AG09319 (cell line): ENCODE results near the gene POLR3C.

Experiments
- DNase-seq: peaks from one replicate; pipeline ENCODE4 v3.0.0-alpha.2; 2010; ENCODE audit warnings: low read depth; ENCODE audit errors: extremely low read depth
- CTCF ChIP-seq: IDR thresholded peaks from 2 replicates; pipeline ENCODE4 v1.5.1; 2011; ENCODE audit warnings: low read depth, mild to moderate bottlenecking, inconsistent platforms, low read length, moderate library complexity

The POLR3C gene

GRCh38 chr1:145863282-145864018 is 39.5 kb downstream of the POLR3C start:
- no peak for DNase-seq
- no peak for TF ChIP-seq CTCF

- no peak for DNase-seq
- TF ChIP-seq CTCF, result no peak
Observed at GRCh38 chr1:145868232-145868631, 44.2 kb downstream of the POLR3C start.

- no peak for DNase-seq
Observed at GRCh38 chr1:145871994-145872924, 48.3 kb downstream of the POLR3C start.

GRCh38 chr1:145874646-145875045 is 50.6 kb downstream of the POLR3C start:
- no peak for TF ChIP-seq CTCF
- DNase-seq, result no peak

More at GRCh38 chr1:145871994-145872924, 48.3 kb downstream of the POLR3C start:
- no peak for TF ChIP-seq CTCF

- TF ChIP-seq CTCF, result no peak
- no peak for DNase-seq
Observed at GRCh38 chr1:145877923-145878486, 54.0 kb downstream of the POLR3C start.

- no peak for DNase-seq
- TF ChIP-seq CTCF, result no peak
Observed at GRCh38 chr1:145878724-145879123, 54.7 kb downstream of the POLR3C start.
